ENCODE data around the gene BRD4. TPM values are rescaled to one million over a fixed set of nuclear protein-coding genes. Genes with fewer than 3 reads are reported as not detected.

Gene BRD4
- polyA plus RNA-seq, 1 donor (not counting 4 experiments of a cell fraction or from before 2014, with no cell fraction given) = 5.5 TPM

- DNase-seq (ENCODE audit: low read depth, low spot score) = no peak
- H3K9ac ChIP-seq (ENCODE audit: control insufficient read depth, extremely low read depth, insufficient read depth, low read length) = no peak overlapping the region
- H3K79me2 ChIP-seq (ENCODE audit: control insufficient read depth, insufficient read depth, low read length) = peaks cover 79% of the 10 kb centered on the region
- peaks cover 4% of the 10 kb centered on the region for H3K4me1 ChIP-seq (ENCODE audit: control insufficient read depth, extremely low read depth, insufficient read depth, low read length)
- dilution Hi-C loops (cut with MboI; ENCODE audit: extremely low pct_ligation_motif_present, low sequenced_read_pairs) = no loop called here
- H3K9me1 ChIP-seq (ENCODE audit: control insufficient read depth, extremely low read depth, insufficient read depth, low read length) = no peaks in the 10 kb centered on the region
- H3K4me2 ChIP-seq (ENCODE audit: control insufficient read depth, extremely low read depth, insufficient read depth, low read depth, low read length) = no peak overlapping the region
- H2AFZ ChIP-seq (ENCODE audit: control insufficient read depth, low read length) = no peak overlapping the region
- peaks cover 50% of the 10 kb centered on the region for H4K20me1 ChIP-seq (ENCODE audit: control insufficient read depth, extremely low read depth, insufficient read depth, low read length)
- no peak for TF ChIP-seq CTCF (optimal IDR thresholded peaks at IDR 0.05 in 1 of 3, IDR thresholded peaks at IDR 0.05 in 1 of 3, conservative IDR thresholded peaks at IDR 0.05 in 1 of 3; ENCODE audit: extremely low read depth in 1 of 3, insufficient read depth in 2 of 3, low read length in 3 of 3)
- no peak for TF ChIP-seq EZH2 (IDR thresholded peaks at IDR 0.05; ENCODE audit: low read length)
- no peak overlapping the region for H3K27ac ChIP-seq (ENCODE audit: control insufficient read depth, insufficient read depth, low read length)
- no peaks in the 10 kb centered on the region for H3K9me3 ChIP-seq (ENCODE audit: control insufficient read depth, low read depth, low read length)
- no peak overlapping the region for H3K4me3 ChIP-seq (ENCODE audit: control insufficient read depth in 2 of 3, extremely low read depth in 1 of 3, insufficient read depth in 2 of 3, low read depth in 1 of 3, low read length in 3 of 3)
- H3K36me3 ChIP-seq (ENCODE audit: control insufficient read depth in 2 of 2, extremely low read depth in 1 of 2, insufficient read depth in 2 of 2, low read length in 2 of 2) = peaks cover 48 to 80% of the 10 kb centered on the region in 2 experiments
- no peak for FAIRE-seq
- H3K27me3 ChIP-seq (ENCODE audit: control insufficient read depth, extremely low read depth, insufficient read depth, low read length) = no peaks in the 10 kb centered on the region
Measured at GRCh38 chr19:15266683-15267082, 65.7 kb downstream of the BRD4 start.

GRCh38 chr19:15265850-15266248, 66.5 kb downstream of the BRD4 start:
- no peak overlapping the region for H3K4me3 ChIP-seq (ENCODE audit: control insufficient read depth in 2 of 3, extremely low read depth in 1 of 3, insufficient read depth in 2 of 3, low read depth in 1 of 3, low read length in 3 of 3)
- no peak overlapping the region for H3K4me2 ChIP-seq (ENCODE audit: control insufficient read depth, extremely low read depth, insufficient read depth, low read depth, low read length)
- no peak overlapping the region for H2AFZ ChIP-seq (ENCODE audit: control insufficient read depth, low read length)
- DNase-seq (ENCODE audit: low read depth, low spot score) = no peak
- dilution Hi-C loops (cut with MboI; ENCODE audit: extremely low pct_ligation_motif_present, low sequenced_read_pairs) = no loop called here
- H3K79me2 ChIP-seq (ENCODE audit: control insufficient read depth, insufficient read depth, low read length) = peaks cover 75% of the 10 kb centered on the region
- H3K9me1 ChIP-seq (ENCODE audit: control insufficient read depth, extremely low read depth, insufficient read depth, low read length) = no peaks in the 10 kb centered on the region
- H3K9ac ChIP-seq (ENCODE audit: control insufficient read depth, extremely low read depth, insufficient read depth, low read length) = no peak overlapping the region
- H3K27me3 ChIP-seq (ENCODE audit: control insufficient read depth, extremely low read depth, insufficient read depth, low read length) = no peaks in the 10 kb centered on the region
- H3K9me3 ChIP-seq (ENCODE audit: control insufficient read depth, low read depth, low read length) = no peaks in the 10 kb centered on the region
- no peak overlapping the region for H3K27ac ChIP-seq (ENCODE audit: control insufficient read depth, insufficient read depth, low read length)
- TF ChIP-seq EZH2 (IDR thresholded peaks at IDR 0.05; ENCODE audit: low read length) = no peak
- no peak for TF ChIP-seq CTCF (optimal IDR thresholded peaks at IDR 0.05 in 1 of 3, IDR thresholded peaks at IDR 0.05 in 1 of 3, conservative IDR thresholded peaks at IDR 0.05 in 1 of 3; ENCODE audit: extremely low read depth in 1 of 3, insufficient read depth in 2 of 3, low read length in 3 of 3)
- H3K4me1 ChIP-seq (ENCODE audit: control insufficient read depth, extremely low read depth, insufficient read depth, low read length) = peaks cover 4% of the 10 kb centered on the region
- H4K20me1 ChIP-seq (ENCODE audit: control insufficient read depth, extremely low read depth, insufficient read depth, low read length) = peaks cover 46% of the 10 kb centered on the region
- peaks cover 49 to 76% of the 10 kb centered on the region in 2 experiments for H3K36me3 ChIP-seq (ENCODE audit: control insufficient read depth in 2 of 2, extremely low read depth in 1 of 2, insufficient read depth in 2 of 2, low read length in 2 of 2)
- no peak for FAIRE-seq
